ENCODE measurements around the gene MYCL. TPM values are rescaled to one million over a fixed set of nuclear protein-coding genes. Genes with fewer than 3 reads are reported as not detected.

The MYCL gene
- total and polyA plus RNA-seq, 2 of the 8 experiments (the other 6 are each of a cell fraction or from before 2014, with no cell fraction given): 20.3 to 28.8 TPM

GRCh38 chr1:39900662-39901463 is 854 bp downstream of the MYCL start (continued):
- TF ChIP-seq, protein P1, sequence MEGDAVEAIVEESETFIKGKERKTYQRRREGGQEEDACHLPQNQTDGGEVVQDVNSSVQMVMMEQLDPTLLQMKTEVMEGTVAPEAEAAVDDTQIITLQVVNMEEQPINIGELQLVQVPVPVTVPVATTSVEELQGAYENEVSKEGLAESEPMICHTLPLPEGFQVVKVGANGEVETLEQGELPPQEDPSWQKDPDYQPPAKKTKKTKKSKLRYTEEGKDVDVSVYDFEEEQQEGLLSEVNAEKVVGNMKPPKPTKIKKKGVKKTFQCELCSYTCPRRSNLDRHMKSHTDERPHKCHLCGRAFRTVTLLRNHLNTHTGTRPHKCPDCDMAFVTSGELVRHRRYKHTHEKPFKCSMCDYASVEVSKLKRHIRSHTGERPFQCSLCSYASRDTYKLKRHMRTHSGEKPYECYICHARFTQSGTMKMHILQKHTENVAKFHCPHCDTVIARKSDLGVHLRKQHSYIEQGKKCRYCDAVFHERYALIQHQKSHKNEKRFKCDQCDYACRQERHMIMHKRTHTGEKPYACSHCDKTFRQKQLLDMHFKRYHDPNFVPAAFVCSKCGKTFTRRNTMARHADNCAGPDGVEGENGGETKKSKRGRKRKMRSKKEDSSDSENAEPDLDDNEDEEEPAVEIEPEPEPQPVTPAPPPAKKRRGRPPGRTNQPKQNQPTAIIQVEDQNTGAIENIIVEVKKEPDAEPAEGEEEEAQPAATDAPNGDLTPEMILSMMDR (IDR thresholded peaks at IDR 0.05; ENCODE audit: control extremely low read depth in 1 of 3, insufficient read depth in 1 of 3, low read depth in 1 of 3, low read length in 3 of 3): 0 out of 4 replicates have a peak, but pooled peaks of 1 of the 3 experiments have one; percentile 1
- TF ChIP-seq SP2 (IDR thresholded peaks at IDR 0.05; ENCODE audit: low read length) (no peak), KDM5A (IDR thresholded peaks at IDR 0.05; ENCODE audit: low read length) (no peak), SP4 (IDR thresholded peaks at IDR 0.05; ENCODE audit: low read length) (no peak), ZNF274 (IDR thresholded peaks at IDR 0.05; ENCODE audit: borderline replicate concordance, extremely low read depth, low read length) (no peak), HDAC6 (IDR thresholded peaks at IDR 0.05; ENCODE audit: low read depth, low read length) (no peak), SUZ12 (IDR thresholded peaks at IDR 0.05; ENCODE audit: low read length) (0 out of 2 replicates have a peak, but pooled peaks have one; percentile 26), RNF2 (IDR thresholded peaks at IDR 0.05; ENCODE audit: borderline replicate concordance, low read depth, low read length, missing control alignments, poor library complexity, severe bottlenecking) (no peak), NANOG (IDR thresholded peaks at IDR 0.05; ENCODE audit: insufficient read depth, low read depth, low read length, poor library complexity, severe bottlenecking) (no peak), KDM4A (IDR thresholded peaks at IDR 0.05; ENCODE audit: low read depth, low read length, severe bottlenecking) (no peak), BACH1 (IDR thresholded peaks at IDR 0.05; ENCODE audit: low read length) (no peak), SAP30 (IDR thresholded peaks at IDR 0.05; ENCODE audit: insufficient read depth, insufficient replicate concordance, low read length) (peak; percentile 67), SIN3A (conservative IDR thresholded peaks at IDR 0.05 in 1 of 2, IDR thresholded peaks at IDR 0.05 in 1 of 2; ENCODE audit: low read depth in 1 of 2, low read length in 2 of 2) (no peak), POU5F1 (IDR thresholded peaks at IDR 0.05; ENCODE audit: low read depth, low read length) (no peak), ASH2L (IDR thresholded peaks at IDR 0.05; ENCODE audit: low read length) (peak; percentile 57), GTF2F1 (IDR thresholded peaks at IDR 0.05; ENCODE audit: borderline replicate concordance, low read depth, low read length) (no peak), NRF1 (IDR thresholded peaks at IDR 0.05; ENCODE audit: low read depth, low read length) (no peak), SP1 (IDR thresholded peaks at IDR 0.05; ENCODE audit: low read depth, low read length) (no peak), RBBP5 (IDR thresholded peaks at IDR 0.05; ENCODE audit: borderline replicate concordance, low read depth, low read length) (no peak), CREB1 (IDR thresholded peaks at IDR 0.05) (no peak)
- TF ChIP-seq, protein P2, sequence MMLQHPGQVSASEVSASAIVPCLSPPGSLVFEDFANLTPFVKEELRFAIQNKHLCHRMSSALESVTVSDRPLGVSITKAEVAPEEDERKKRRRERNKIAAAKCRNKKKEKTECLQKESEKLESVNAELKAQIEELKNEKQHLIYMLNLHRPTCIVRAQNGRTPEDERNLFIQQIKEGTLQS (IDR thresholded peaks at IDR 0.05; ENCODE audit: insufficient read depth, low read depth, low read length): no peak

All from H1 (cell line).